Tibial nerve (tissue), 4 donors: ENCODE data around the gene ADAMTS2. TPM values are rescaled to one million over a fixed set of nuclear protein-coding genes. Genes with fewer than 3 reads are reported as not detected.

Source experiments
- DNase-seq, 2 donors: peaks; one replicate each; pipeline ENCODE4 v3.0.0-alpha.2; 2019; ENCODE audit warnings: low spot score in 2 of 2
- H3K27ac ChIP-seq, 4 donors: fragments of 200-600 bp; sonication (generic) in 3 of 4; one replicate each; pipeline ENCODE4 v1.5.1; 2017 to 2019; ENCODE audit warnings: mild to moderate bottlenecking in 1 of 4
- H3K27me3 ChIP-seq, 2 donors: fragments of 200-600 bp; sonication (generic) in 1 of 2; one replicate each; pipeline versions ENCODE4 v1.5.1 to v1.6.0; 2017 to 2019
- H3K36me3 ChIP-seq, 3 donors: fragments of 200-600 bp; sonication (generic); one replicate each; pipeline ENCODE4 v1.5.1; 2018 to 2019
- H3K4me1 ChIP-seq, 4 donors: fragments of 200-600 bp; sonication (generic) in 3 of 4; one replicate each; pipeline ENCODE4 v1.5.1; 2017 to 2019
- H3K4me3 ChIP-seq, 4 donors: fragments of 200-600 bp; sonication (generic) in 3 of 4; one replicate each; pipeline ENCODE4 v1.5.1; 2017 to 2019; ENCODE audit warnings: mild to moderate bottlenecking in 1 of 4, moderate library complexity in 1 of 4
- H3K9me3 ChIP-seq, 4 donors: fragments of 200-600 bp; sonication (generic) in 3 of 4; one replicate each; pipeline ENCODE4 v1.5.1; 2017 to 2019
- EP300 ChIP-seq, 2 donors: sonication (generic); formaldehyde crosslinking; IDR thresholded peaks; one replicate each; pipeline ENCODE4 v1.6.1; 2017; ENCODE audit warnings: antibody characterized with exemption in 2 of 2, mild to moderate bottlenecking in 1 of 2
- POLR2A ChIP-seq, 2 donors: fragments of 450-650 bp; IDR thresholded peaks; one replicate each; pipeline ENCODE4 v1.6.1; 2017; ENCODE audit warnings: antibody characterized with exemption in 2 of 2, mild to moderate bottlenecking in 2 of 2, moderate library complexity in 2 of 2
- WGBS, 2 donors: methylation state at CpG; one replicate each; pipeline ENCODE4 v1.1.5; 2018; 5-methylcytosine and 5-hydroxymethylcytosine counted together
- total RNA-seq, 4 donors: library from RNA; depleted of rRNA; stranded (reverse); fragments of >200 nt; gene quantifications; one replicate each; pipeline ENCODE4 v1.1.0, GENCODE V29; 2016
- TF ChIP-seq, protein P1 (sequence below), 5 experiments: fragments of 200-600 bp in 3 of 5; fragments of 450-650 bp in 2 of 5; sonication (generic) in 3 of 5; IDR thresholded peaks; one replicate each; pipeline ENCODE4 v1.5.1; 2016 to 2019; ENCODE audit warnings: antibody characterized with exemption in 5 of 5, mild to moderate bottlenecking in 3 of 5, moderate library complexity in 2 of 5

The ADAMTS2 gene
- total RNA-seq, 4 donors from 2014 or later: 23.2 to 58.8 (median 47.2) TPM

DNA sequence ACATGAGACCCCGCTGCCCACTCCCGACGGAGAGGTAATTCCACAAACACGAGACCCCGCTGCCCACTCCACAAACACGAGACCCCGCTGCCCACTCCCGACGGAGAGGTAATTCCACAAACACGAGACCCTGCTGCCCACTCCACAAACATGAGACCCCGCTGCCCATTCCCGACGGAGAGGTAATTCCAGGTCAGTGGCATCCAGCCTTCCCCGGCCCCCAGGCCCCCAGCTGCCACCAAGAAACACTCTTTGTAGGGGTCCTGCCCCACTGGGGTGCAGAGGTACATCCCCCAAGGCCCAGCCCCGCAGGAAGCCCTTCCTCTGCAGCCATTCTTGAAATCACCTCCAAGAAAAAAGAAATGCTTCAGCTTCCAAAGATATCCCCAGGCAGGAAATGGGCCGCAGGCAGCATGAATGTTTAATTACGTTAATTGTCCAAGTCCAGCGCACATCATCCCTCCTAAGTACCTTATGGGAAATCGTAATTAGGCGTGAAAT is 115.9 kb downstream of the ADAMTS2 start:
- H3K27ac ChIP-seq: no peak overlapping the region
- no peaks in the 10 kb centered on the region for H3K27me3 ChIP-seq
- H3K4me3 ChIP-seq: no peak overlapping the region
- H3K9me3 ChIP-seq: no peaks in the 10 kb centered on the region
- H3K36me3 ChIP-seq: no peaks in the 10 kb centered on the region
- WGBS, 2 donors: 72 to 77% methylated on average over 11 to 13 of the region's 20 CpGs
- peaks cover 0 to 17% (median 4%) of the 10 kb centered on the region in 4 donors for H3K4me1 ChIP-seq
- no peak for DNase-seq
- TF ChIP-seq POLR2A (IDR thresholded peaks at IDR 0.05): no peak
- no peak for TF ChIP-seq EP300 (IDR thresholded peaks at IDR 0.05)
- TF ChIP-seq, protein P1, sequence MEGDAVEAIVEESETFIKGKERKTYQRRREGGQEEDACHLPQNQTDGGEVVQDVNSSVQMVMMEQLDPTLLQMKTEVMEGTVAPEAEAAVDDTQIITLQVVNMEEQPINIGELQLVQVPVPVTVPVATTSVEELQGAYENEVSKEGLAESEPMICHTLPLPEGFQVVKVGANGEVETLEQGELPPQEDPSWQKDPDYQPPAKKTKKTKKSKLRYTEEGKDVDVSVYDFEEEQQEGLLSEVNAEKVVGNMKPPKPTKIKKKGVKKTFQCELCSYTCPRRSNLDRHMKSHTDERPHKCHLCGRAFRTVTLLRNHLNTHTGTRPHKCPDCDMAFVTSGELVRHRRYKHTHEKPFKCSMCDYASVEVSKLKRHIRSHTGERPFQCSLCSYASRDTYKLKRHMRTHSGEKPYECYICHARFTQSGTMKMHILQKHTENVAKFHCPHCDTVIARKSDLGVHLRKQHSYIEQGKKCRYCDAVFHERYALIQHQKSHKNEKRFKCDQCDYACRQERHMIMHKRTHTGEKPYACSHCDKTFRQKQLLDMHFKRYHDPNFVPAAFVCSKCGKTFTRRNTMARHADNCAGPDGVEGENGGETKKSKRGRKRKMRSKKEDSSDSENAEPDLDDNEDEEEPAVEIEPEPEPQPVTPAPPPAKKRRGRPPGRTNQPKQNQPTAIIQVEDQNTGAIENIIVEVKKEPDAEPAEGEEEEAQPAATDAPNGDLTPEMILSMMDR (IDR thresholded peaks at IDR 0.05): no peak

DNA sequence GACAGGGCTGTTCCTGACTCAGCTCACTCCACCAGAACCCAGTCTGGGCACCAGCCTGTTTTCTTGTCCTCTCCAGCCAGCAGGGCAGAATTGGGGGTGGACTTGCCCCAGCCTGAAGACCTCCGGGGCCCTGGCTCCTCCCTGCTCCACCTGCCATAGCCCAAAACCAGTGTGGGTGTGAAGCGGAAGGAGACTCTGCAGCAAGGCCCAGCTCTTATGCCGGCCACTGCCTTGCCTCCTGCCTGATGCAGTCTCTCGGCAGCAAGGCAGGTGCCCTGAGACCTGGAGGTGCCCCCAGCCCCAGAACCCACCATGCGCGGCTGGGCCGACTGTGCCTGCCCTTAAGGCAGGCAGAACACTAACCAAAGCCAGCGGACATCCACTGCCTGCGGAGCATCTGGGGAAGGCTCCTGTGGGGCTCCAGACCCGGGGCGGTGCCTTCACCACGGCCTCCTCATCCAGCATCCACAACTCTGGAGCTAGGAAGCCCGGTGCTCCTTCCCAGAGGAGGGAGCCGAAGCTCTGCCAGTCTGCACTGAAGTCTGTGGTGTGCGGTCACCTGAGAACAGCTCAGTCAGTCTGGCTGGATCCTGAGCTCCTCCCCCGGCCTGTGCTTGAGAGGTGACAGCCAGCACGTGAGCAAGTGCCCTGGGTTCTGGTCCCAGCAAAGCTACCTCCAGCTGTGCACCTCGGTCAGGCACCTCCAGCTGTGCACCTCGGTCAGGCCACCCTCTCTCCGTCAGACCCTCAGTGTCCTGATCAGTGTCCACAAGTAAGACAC is 116.7 kb downstream of the ADAMTS2 start:
- Histone ChIP-seq H3K27me3 (no peaks in the 10 kb centered on the region), H3K9me3 (no peaks in the 10 kb centered on the region), H3K36me3 (no peaks in the 10 kb centered on the region), H3K4me3 (no peak overlapping the region), H3K27ac (no peak overlapping the region), H3K4me1 (peaks cover 0 to 17% (median 4%) of the 10 kb centered on the region in 4 donors)
- no peak for DNase-seq
- 80 to 90% methylated on average over 7 to 17 of the region's 20 CpGs for WGBS, 2 donors
- TF ChIP-seq, protein P1 (IDR thresholded peaks at IDR 0.05): no peak
- TF ChIP-seq EP300 (IDR thresholded peaks at IDR 0.05) (no peak), POLR2A (IDR thresholded peaks at IDR 0.05) (no peak)

DNA sequence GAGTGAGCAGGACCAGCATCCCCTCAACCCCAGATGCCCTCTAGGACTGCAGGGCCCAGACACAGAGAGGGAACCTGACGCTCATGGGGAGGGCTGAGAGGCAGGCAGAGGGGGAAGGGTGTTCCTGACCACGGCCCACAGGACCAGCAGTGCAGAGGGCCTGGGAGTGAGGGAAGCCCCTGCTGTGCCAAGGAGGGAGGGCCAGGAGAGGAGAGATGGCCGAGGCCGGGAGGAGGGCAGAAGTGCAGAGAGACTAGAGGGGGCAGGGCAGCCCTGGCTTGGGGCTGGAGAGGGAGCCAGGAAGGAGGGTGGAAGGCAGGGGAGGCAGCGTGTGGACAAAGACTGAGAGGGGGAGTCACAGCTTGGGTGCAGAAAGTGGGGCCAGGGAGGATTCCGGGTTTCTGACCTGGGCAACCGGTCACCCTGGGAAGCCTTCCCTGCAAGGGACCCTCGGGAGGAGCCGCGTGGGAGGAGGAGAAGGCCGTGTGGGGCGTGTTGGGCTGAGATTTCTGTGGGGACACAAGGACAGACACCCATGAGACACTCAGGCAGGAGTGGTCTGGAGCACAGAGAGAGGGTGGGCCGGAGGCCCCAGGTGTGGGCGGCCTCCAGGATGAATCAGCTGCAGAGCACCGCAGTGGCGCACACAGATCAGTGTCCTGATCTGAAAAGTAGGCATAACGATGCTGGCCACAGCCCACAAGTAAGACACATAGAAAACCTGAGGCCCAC is 117.5 kb downstream of the ADAMTS2 start:
- DNase-seq: no peak
- 58 to 62% methylated on average over 17 of the region's 17 CpGs for WGBS, 2 donors
- H3K36me3 ChIP-seq: no peaks in the 10 kb centered on the region
- peaks cover 0 to 17% (median 4%) of the 10 kb centered on the region in 4 donors for H3K4me1 ChIP-seq
- H3K27ac ChIP-seq: no peak overlapping the region
- no peak overlapping the region for H3K4me3 ChIP-seq
- TF ChIP-seq EP300 (IDR thresholded peaks at IDR 0.05): no peak
- no peak for TF ChIP-seq POLR2A (IDR thresholded peaks at IDR 0.05)
- TF ChIP-seq, protein P1 (IDR thresholded peaks at IDR 0.05): no peak
- H3K27me3 ChIP-seq: no peaks in the 10 kb centered on the region
- no peaks in the 10 kb centered on the region for H3K9me3 ChIP-seq

DNA sequence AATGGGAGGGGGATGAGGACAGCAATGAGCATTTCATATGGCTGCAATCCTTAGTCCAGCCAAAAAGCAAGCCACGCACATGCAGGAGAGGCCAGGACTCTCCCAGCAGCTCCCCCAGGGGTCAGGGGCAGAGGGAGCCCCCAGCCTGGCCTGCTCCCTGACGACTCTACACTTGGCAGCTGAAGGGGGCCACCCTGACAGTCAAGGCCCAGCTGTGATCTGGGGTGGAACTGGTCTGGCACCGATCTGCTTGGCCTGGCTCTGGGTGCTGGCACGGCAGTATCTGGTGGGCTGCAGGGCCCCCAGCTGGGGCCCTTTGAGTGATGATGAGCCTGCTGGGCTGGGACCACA is 118.1 kb downstream of the ADAMTS2 start:
- 34 to 50% methylated on average over 1 to 3 of the region's 4 CpGs for WGBS, 2 donors
- TF ChIP-seq POLR2A (IDR thresholded peaks at IDR 0.05) (no peak), EP300 (IDR thresholded peaks at IDR 0.05) (no peak)
- TF ChIP-seq, protein P1 (IDR thresholded peaks at IDR 0.05): no peak
- Histone ChIP-seq H3K4me1 (peaks cover 0 to 17% (median 4%) of the 10 kb centered on the region in 4 donors), H3K4me3 (no peak overlapping the region), H3K27ac (no peak overlapping the region), H3K27me3 (no peaks in the 10 kb centered on the region), H3K36me3 (no peaks in the 10 kb centered on the region), H3K9me3 (no peaks in the 10 kb centered on the region)
- DNase-seq: no peak

DNA sequence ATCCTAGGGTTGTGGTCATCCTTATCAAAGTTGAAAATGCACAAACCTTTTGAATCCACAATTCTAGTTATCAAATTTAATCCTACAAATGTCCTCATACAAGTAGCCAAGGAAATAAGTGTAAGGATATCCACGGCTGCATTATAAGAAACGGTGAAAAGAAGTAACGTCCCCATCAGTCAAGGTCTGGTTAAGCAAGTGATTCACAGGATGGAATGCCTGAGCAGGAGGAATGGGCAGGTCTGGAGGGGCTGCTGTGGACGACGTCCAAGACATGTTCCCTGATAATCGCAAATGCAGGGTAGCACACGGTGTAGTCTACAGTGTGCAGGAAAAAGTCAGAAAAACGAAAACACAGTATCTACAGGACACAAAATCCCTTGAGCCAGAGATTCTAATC is 118.6 kb downstream of the ADAMTS2 start:
- H3K27me3 ChIP-seq: no peaks in the 10 kb centered on the region
- no peak overlapping the region for H3K4me3 ChIP-seq
- TF ChIP-seq, protein P1 (IDR thresholded peaks at IDR 0.05): no peak
- TF ChIP-seq EP300 (IDR thresholded peaks at IDR 0.05) (no peak), POLR2A (IDR thresholded peaks at IDR 0.05) (no peak)
- WGBS, 2 donors: 68 to 73% methylated on average over 8 of the region's 8 CpGs
- H3K4me1 ChIP-seq: peaks cover 0 to 17% (median 4%) of the 10 kb centered on the region in 4 donors
- no peaks in the 10 kb centered on the region for H3K9me3 ChIP-seq
- DNase-seq: no peak
- no peaks in the 10 kb centered on the region for H3K36me3 ChIP-seq
- H3K27ac ChIP-seq: no peak overlapping the region
